Gastrocnemius medialis (tissue), 4 donors: ENCODE results near the gene PACSIN1. TPM values are rescaled to one million over a fixed set of nuclear protein-coding genes. Genes with fewer than 3 reads are reported as not detected.

Source experiments
- ATAC-seq, 2 donors: fragments of 150-250 bp; one replicate each; pipeline ENCODE4 v1.9.1; 2016
- DNase-seq, 2 donors: peaks; one replicate each; pipeline ENCODE4 v3.0.0-alpha.2; 2019
- H3K27ac ChIP-seq, 4 donors: fragments of 200-600 bp; sonication (generic); 1 replicate in 1 of 4; 2 replicates in 3 of 4; pipeline ENCODE4 v1.5.1; 2016 to 2018; ENCODE audit warnings: mild to moderate bottlenecking in 2 of 4, moderate library complexity in 1 of 4
- H3K27me3 ChIP-seq, 3 donors: fragments of 200-600 bp; sonication (generic) in 2 of 3; 1 replicate in 1 of 3; 2 replicates in 2 of 3; pipeline versions ENCODE4 v1.5.1 to v1.6.0; 2016 to 2019; ENCODE audit warnings: mild to moderate bottlenecking in 1 of 3, moderate library complexity in 1 of 3
- H3K36me3 ChIP-seq, 2 donors: fragments of 200-600 bp; sonication (generic) in 1 of 2; one replicate each; pipeline ENCODE4 v1.5.1; 2017 to 2018
- H3K4me1 ChIP-seq, 2 donors: fragments of 200-600 bp; sonication (generic) in 1 of 2; one replicate each; pipeline ENCODE4 v1.5.1; 2016 to 2017; ENCODE audit warnings: mild to moderate bottlenecking in 2 of 2
- H3K4me3 ChIP-seq, 4 donors: fragments of 200-600 bp; sonication (generic) in 3 of 4; 1 replicate in 1 of 4; 2 replicates in 3 of 4; pipeline ENCODE4 v1.5.1; 2016 to 2019; ENCODE audit warnings: mild to moderate bottlenecking in 2 of 4
- H3K9me3 ChIP-seq, 3 donors: fragments of 200-600 bp; sonication (generic) in 2 of 3; 1 replicate in 1 of 3; 2 replicates in 2 of 3; pipeline ENCODE4 v1.5.1; 2016 to 2019
- POLR2A ChIP-seq, 2 donors: fragments of 450-650 bp; IDR thresholded peaks; one replicate each; pipeline ENCODE4 v1.6.1; 2017; ENCODE audit warnings: antibody characterized with exemption in 2 of 2, mild to moderate bottlenecking in 2 of 2, moderate library complexity in 2 of 2
- in situ Hi-C, 4 donors: fragments of 200-750 bp; cut with MboI; loops; one replicate each; pipeline versions ENCODE4 v1.15.0 to v1.8.0; 2017; ENCODE audit warnings: low sequenced_read_pairs in 4 of 4
- intact Hi-C: fragments of 100-400 bp; cut with DNase I; formaldehyde crosslinking; loops from one replicate; pipeline ENCODE4 v1.15.1; 2023; ENCODE audit warnings: low total_unique reads
- total RNA-seq, 4 donors: library from RNA; depleted of rRNA; stranded (reverse); fragments of >200 nt; gene quantifications; one replicate each; pipeline versions ENCODE4 v1.1.0 to v1.2.3, GENCODE V29; 2016
- TF ChIP-seq, protein P1 (sequence below), 5 experiments: fragments of 450-650 bp in 3 of 5; fragments of 200-600 bp in 2 of 5; sonication (generic) in 2 of 5; IDR thresholded peaks in 4 of 5; conservative IDR thresholded peaks in 1 of 5; 1 replicate in 4 of 5; 2 replicates in 1 of 5; pipeline ENCODE4 v1.5.1; 2016 to 2019; ENCODE audit warnings: antibody characterized with exemption in 5 of 5, mild to moderate bottlenecking in 3 of 5, moderate library complexity in 3 of 5

The PACSIN1 gene
- total RNA-seq, 4 donors from 2014 or later, result not detected

DNA sequence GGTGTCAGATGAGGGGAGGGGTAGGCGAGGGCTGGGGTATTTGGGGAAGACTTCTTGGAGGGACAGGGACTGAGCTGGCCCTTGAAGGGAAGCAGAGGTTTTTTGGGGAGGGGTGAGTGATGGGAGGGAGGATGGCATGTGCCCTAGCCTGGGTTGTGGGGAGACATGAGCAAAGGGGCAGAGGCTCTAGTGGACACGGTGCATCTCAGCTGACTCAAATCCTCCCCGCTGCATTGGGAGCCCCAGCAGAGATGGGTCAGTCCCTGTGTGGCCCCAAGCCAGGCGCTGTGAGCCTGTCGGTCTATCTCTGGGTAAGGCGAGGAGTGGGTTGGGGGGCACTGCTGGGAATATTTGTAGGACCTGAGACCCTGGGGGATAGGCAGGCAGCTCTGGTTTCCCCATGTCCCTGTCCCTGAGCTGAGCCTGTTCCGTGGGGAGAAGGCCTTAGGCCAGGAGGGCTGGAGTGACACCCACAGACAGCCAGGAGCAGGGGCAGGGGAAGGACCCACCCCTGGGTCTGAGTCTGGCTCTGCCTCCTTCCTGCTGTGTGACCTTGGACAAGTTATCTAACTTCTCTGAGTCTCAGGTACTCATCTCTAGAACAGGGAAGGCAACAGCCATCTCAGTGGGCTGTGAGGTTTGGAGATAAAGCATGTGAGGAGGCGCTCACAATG, 54.2 kb downstream of the PACSIN1 start:
- in situ Hi-C loops, result loop anchor here in 1 of 4 donors (10.0 kb wide), 1 partner anchor 85 kb away; no protein-coding TSS in a partner anchor
- no peak for ATAC-seq
- no peak for DNase-seq
- TF ChIP-seq POLR2A (IDR thresholded peaks at IDR 0.05), result no peak
- TF ChIP-seq, protein P1, sequence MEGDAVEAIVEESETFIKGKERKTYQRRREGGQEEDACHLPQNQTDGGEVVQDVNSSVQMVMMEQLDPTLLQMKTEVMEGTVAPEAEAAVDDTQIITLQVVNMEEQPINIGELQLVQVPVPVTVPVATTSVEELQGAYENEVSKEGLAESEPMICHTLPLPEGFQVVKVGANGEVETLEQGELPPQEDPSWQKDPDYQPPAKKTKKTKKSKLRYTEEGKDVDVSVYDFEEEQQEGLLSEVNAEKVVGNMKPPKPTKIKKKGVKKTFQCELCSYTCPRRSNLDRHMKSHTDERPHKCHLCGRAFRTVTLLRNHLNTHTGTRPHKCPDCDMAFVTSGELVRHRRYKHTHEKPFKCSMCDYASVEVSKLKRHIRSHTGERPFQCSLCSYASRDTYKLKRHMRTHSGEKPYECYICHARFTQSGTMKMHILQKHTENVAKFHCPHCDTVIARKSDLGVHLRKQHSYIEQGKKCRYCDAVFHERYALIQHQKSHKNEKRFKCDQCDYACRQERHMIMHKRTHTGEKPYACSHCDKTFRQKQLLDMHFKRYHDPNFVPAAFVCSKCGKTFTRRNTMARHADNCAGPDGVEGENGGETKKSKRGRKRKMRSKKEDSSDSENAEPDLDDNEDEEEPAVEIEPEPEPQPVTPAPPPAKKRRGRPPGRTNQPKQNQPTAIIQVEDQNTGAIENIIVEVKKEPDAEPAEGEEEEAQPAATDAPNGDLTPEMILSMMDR (IDR thresholded peaks at IDR 0.05 in 4 of 5, conservative IDR thresholded peaks at IDR 0.05 in 1 of 5), result no peak
- intact Hi-C loops, result no loop called here
- H3K4me3 ChIP-seq, result no peak overlapping the region
- H3K4me1 ChIP-seq, result no peaks in the 10 kb centered on the region
- peaks cover 0 to 6% (median 5%) of the 10 kb centered on the region in 3 donors for H3K27me3 ChIP-seq
- no peaks in the 10 kb centered on the region for H3K9me3 ChIP-seq
- no peak overlapping the region for H3K27ac ChIP-seq
- no peaks in the 10 kb centered on the region for H3K36me3 ChIP-seq

DNA sequence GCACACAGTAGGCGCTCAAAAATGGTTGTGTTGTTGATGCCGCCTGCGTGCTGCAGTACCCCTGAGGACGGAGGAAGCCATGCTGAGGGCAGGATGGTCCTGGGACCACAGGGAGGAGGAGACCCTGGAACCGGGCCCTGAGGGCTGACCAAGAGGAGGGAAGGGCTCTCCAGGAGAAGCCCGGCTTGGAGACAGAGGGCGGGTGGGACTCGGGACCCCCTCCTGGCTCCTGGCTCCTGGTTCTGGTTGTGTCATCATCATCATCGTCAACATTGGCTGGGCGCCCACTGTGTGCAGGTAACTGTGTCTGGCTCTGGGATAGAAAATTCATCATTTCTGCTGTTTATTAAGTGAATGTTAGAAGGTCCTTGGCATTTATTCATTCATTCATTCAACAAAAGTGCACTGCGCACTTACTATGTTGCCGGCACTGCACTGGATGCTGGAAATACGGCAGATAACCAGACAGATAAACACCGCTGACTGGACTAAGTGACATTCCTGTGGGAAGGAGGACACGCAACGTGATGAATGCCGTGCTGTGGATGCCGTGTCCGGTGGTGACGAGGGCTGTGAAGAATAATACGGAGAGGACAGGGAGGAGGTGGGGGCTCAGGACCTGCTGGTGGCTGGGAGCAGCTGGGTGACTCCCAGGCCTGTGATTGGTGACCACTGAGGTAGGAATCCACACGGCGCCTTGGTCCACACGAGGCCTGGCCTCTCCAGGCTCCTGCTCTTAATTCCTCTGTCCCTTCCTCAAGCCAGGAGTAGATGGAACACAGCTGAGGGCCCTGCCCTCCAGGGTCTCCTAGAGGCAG, 55.0 kb downstream of the PACSIN1 start:
- no peak overlapping the region for H3K4me3 ChIP-seq
- H3K27ac ChIP-seq, result no peak overlapping the region
- ATAC-seq, result no peak
- intact Hi-C loops, result no loop called here
- no peaks in the 10 kb centered on the region for H3K27me3 ChIP-seq
- H3K9me3 ChIP-seq, result no peaks in the 10 kb centered on the region
- in situ Hi-C loops, result loop anchor here in 1 of 4 donors (10.0 kb wide), 1 partner anchor 84 kb away; no protein-coding TSS in a partner anchor
- TF ChIP-seq, protein P1 (IDR thresholded peaks at IDR 0.05 in 4 of 5, conservative IDR thresholded peaks at IDR 0.05 in 1 of 5), result no peak
- no peak for TF ChIP-seq POLR2A (IDR thresholded peaks at IDR 0.05)
- DNase-seq, result no peak
- H3K36me3 ChIP-seq, result no peaks in the 10 kb centered on the region
- no peaks in the 10 kb centered on the region for H3K4me1 ChIP-seq

GRCh38 chr6:34521463-34522285, 55.8 kb downstream of the PACSIN1 start:
- intact Hi-C loops (no loop called here), in situ Hi-C loops (loop anchor here in 1 of 4 donors (10.0 kb wide), 1 partner anchor 83 kb away; no protein-coding TSS in a partner anchor)
- Histone ChIP-seq H3K27me3 (no peaks in the 10 kb centered on the region), H3K27ac (no peak overlapping the region), H3K36me3 (no peaks in the 10 kb centered on the region), H3K4me3 (no peak overlapping the region), H3K4me1 (peaks cover 3 to 4% of the 10 kb centered on the region in 2 donors), H3K9me3 (no peaks in the 10 kb centered on the region)
- no peak for ATAC-seq
- no peak for DNase-seq
- TF ChIP-seq POLR2A (IDR thresholded peaks at IDR 0.05), result no peak
- TF ChIP-seq, protein P1 (IDR thresholded peaks at IDR 0.05 in 4 of 5, conservative IDR thresholded peaks at IDR 0.05 in 1 of 5), result no peak

- Histone ChIP-seq H3K4me1 (peaks cover 6 to 10% of the 10 kb centered on the region in 2 donors), H3K36me3 (no peaks in the 10 kb centered on the region), H3K4me3 (no peak overlapping the region), H3K27me3 (no peaks in the 10 kb centered on the region), H3K9me3 (no peaks in the 10 kb centered on the region), H3K27ac (no peak overlapping the region)
- intact Hi-C loops (no loop called here), in situ Hi-C loops (loop anchor here in 1 of 4 donors (10.0 kb wide), 1 partner anchor 82 kb away; no protein-coding TSS in a partner anchor)
- ATAC-seq (no peak), DNase-seq (no peak)
- TF ChIP-seq POLR2A (IDR thresholded peaks at IDR 0.05), result no peak
- TF ChIP-seq, protein P1 (IDR thresholded peaks at IDR 0.05 in 4 of 5, conservative IDR thresholded peaks at IDR 0.05 in 1 of 5), result no peak
These were observed 56.9 kb downstream of the PACSIN1 start for GRCh38 chr6:34522761-34523160.
